Aorta (tissue), 5 donors: Measurements from ENCODE around the gene SLC7A11. TPM values are rescaled to one million over a fixed set of nuclear protein-coding genes. Genes with fewer than 3 reads are reported as not detected.
A peak's percentile ranks its signal among the peaks of the same experiment; 100 is the strongest.

Source experiments
- ATAC-seq: fragments of 200-7000 bp; cut with Tn5 transposase; one replicate; pipeline ENCODE4 v1.9.1; 2022; ENCODE audit warnings: moderate library complexity; ENCODE audit not compliant: low FRiP score
- DNase-seq, 2 donors: peaks; one replicate each; pipeline ENCODE4 v3.0.0-alpha.2; 2020
- H3K27ac ChIP-seq, 2 donors: one replicate each; pipeline ENCODE4 v1.5.1; 2013; ENCODE audit warnings: low read length in 2 of 2, mild to moderate bottlenecking in 2 of 2, moderate library complexity in 2 of 2, control low read depth in 1 of 2, inconsistent platforms in 1 of 2, low read depth in 1 of 2
- H3K27me3 ChIP-seq, 2 donors: one replicate each; pipeline ENCODE4 v1.6.1; 2013; ENCODE audit warnings: control low read depth in 1 of 2, low read length in 1 of 2, mild to moderate bottlenecking in 1 of 2, moderate library complexity in 1 of 2; ENCODE audit not compliant: insufficient read depth in 2 of 2, control insufficient read depth in 1 of 2
- H3K36me3 ChIP-seq, 2 donors: one replicate each; pipeline ENCODE4 v1.6.1; 2013; ENCODE audit warnings: control low read depth in 1 of 2, low read length in 1 of 2, mild to moderate bottlenecking in 1 of 2; ENCODE audit not compliant: insufficient read depth in 2 of 2, control insufficient read depth in 1 of 2
- H3K4me1 ChIP-seq, 2 donors: one replicate each; pipeline ENCODE4 v1.6.1; 2013; ENCODE audit warnings: low read length in 2 of 2, control low read depth in 1 of 2, mild to moderate bottlenecking in 1 of 2, moderate library complexity in 1 of 2; ENCODE audit not compliant: insufficient read depth in 2 of 2, control insufficient read depth in 1 of 2
- H3K4me3 ChIP-seq, 2 donors: one replicate each; pipeline ENCODE4 v1.5.1; 2013; ENCODE audit warnings: low read length in 2 of 2, control low read depth in 1 of 2, mild to moderate bottlenecking in 1 of 2
- H3K9me3 ChIP-seq: one replicate; pipeline ENCODE4 v1.6.1; 2013; ENCODE audit warnings: mild to moderate bottlenecking, low read length; ENCODE audit not compliant: control insufficient read depth
- WGBS, 2 donors: extraction: QIAGEN DNeasy Blood & Tissue Kit; methylation state at CpG; one replicate each; pipeline ENCODE4 v1.1.7; 2013; 5-methylcytosine and 5-hydroxymethylcytosine counted together
- intact Hi-C, 2 donors: fragments of 100-400 bp; cut with DNase I; formaldehyde crosslinking; loops; one replicate each; pipeline versions ENCODE4 v1.14.2 to v1.15.0; 2022
- long read RNA-seq, 2 donors: library from polyadenylated mRNA; unstranded; transcript quantifications; one replicate each; pipeline ENCODE4 v2.0.0, GENCODE V29; 2020 to 2021
- polyA plus RNA-seq, 2 donors: library from polyadenylated mRNA; stranded (reverse); fragments of 200-250 nt; gene quantifications; one replicate each; pipeline ENCODE4 v1.2.3, GENCODE V29; 2013
- total RNA-seq, 2 donors: library from RNA; stranded (reverse); fragmentation: NEBNext Ultra II Directional; extraction: Animal tissue kit (Norgen Biotek cat#: 25700); gene quantifications; one replicate each; pipeline ENCODE4 v1.2.1, GENCODE V29; 2021
- donor health status: healthy with polysubstance abuse.
- donor health status: Bipolar disorder and iron deficiency.
- donor health status: DM: no; HTN: no; CAD: no.
- donor health status: DM: no; HTN: no; CAD: no.
- donor health status: DM: yes; HTN: yes; CAD: no.

The SLC7A11 gene
- total RNA-seq: 1 to 10 TPM in 1 of 2 donors, under 1 TPM in 1; 0.81 to 1.5 TPM
- under 1 TPM; 0.13 to 0.20 TPM for polyA plus RNA-seq
- long read RNA-seq, donor 1: 0 reads
- long read RNA-seq, donor 2: 0 reads

- Histone ChIP-seq H3K27me3 (no peaks in the 10 kb centered on the region), H3K4me3 (peak within 1 kb of the TSS; percentile 51 to 59), H3K36me3 (no peaks in the 10 kb centered on the region), H3K4me1 (no peaks in the 10 kb centered on the region), H3K27ac (no peak within 1 kb of the TSS), H3K9me3 (no peaks in the 10 kb centered on the region)
- intact Hi-C loops: no loop called here
- DNase-seq (peak in 1 of 2 donors; percentile 53), ATAC-seq (peak; percentile 87)
- WGBS, 2 donors: 10 to 15% methylated on average over 12 of the region's 12 CpGs
Observed at GRCh38 chr4:138242076-138242833, at the start of gene SLC7A11. Gene SLC7A11, minus strand, starts transcription at chr4:138242349. Its CDS starts 280 bp downstream, at chr4:138242069.

GRCh38 chr4:138291431-138291830, 49.3 kb upstream of the SLC7A11 start:
- no peaks in the 10 kb centered on the region for H3K9me3 ChIP-seq
- no peaks in the 10 kb centered on the region for H3K27me3 ChIP-seq
- no peak overlapping the region for H3K4me3 ChIP-seq
- H3K4me1 ChIP-seq: no peaks in the 10 kb centered on the region
- DNase-seq (no peak), ATAC-seq (no peak)
- 87 to 89% methylated on average over 3 of the region's 3 CpGs for WGBS, 2 donors
- H3K36me3 ChIP-seq: no peaks in the 10 kb centered on the region
- intact Hi-C loops: no loop called here
- H3K27ac ChIP-seq: no peak overlapping the region

- Histone ChIP-seq H3K27ac (no peak overlapping the region), H3K4me1 (no peaks in the 10 kb centered on the region), H3K36me3 (no peaks in the 10 kb centered on the region), H3K9me3 (no peaks in the 10 kb centered on the region), H3K4me3 (no peak overlapping the region), H3K27me3 (no peaks in the 10 kb centered on the region)
- 100% methylated on average over 2 of the region's 2 CpGs for WGBS, 2 donors
- DNase-seq (no peak), ATAC-seq (no peak)
- intact Hi-C loops: no loop called here
Observed at GRCh38 chr4:138290805-138291204, 48.7 kb upstream of the SLC7A11 start.

GRCh38 chr4:138279286-138279685, 37.1 kb upstream of the SLC7A11 start:
- no peak for DNase-seq
- no peak overlapping the region for H3K27ac ChIP-seq
- H3K27me3 ChIP-seq: no peaks in the 10 kb centered on the region
- no peaks in the 10 kb centered on the region for H3K4me1 ChIP-seq
- ATAC-seq: no peak
- 95 to 96% methylated on average over 3 of the region's 3 CpGs for WGBS, 2 donors
- intact Hi-C loops: no loop called here
- no peaks in the 10 kb centered on the region for H3K36me3 ChIP-seq
- H3K9me3 ChIP-seq: no peaks in the 10 kb centered on the region
- no peak overlapping the region for H3K4me3 ChIP-seq

- DNase-seq: no peak
- no peak for ATAC-seq
- 89 to 97% methylated on average over 2 of the region's 2 CpGs for WGBS, 2 donors
- Histone ChIP-seq H3K27ac (no peak overlapping the region), H3K4me1 (no peaks in the 10 kb centered on the region), H3K9me3 (no peaks in the 10 kb centered on the region), H3K4me3 (no peak overlapping the region), H3K27me3 (no peaks in the 10 kb centered on the region), H3K36me3 (no peaks in the 10 kb centered on the region)
- intact Hi-C loops: no loop called here
Observed at GRCh38 chr4:138277133-138277532, 35.0 kb upstream of the SLC7A11 start.

GRCh38 chr4:138275963-138276621, 33.9 kb upstream of the SLC7A11 start:
- intact Hi-C loops: no loop called here
- no peaks in the 10 kb centered on the region for H3K36me3 ChIP-seq
- no peak for ATAC-seq
- WGBS, 2 donors: 30 to 35% methylated on average over 3 of the region's 3 CpGs
- no peak for DNase-seq
- no peak overlapping the region for H3K4me3 ChIP-seq
- H3K27me3 ChIP-seq: no peaks in the 10 kb centered on the region
- no peak overlapping the region for H3K27ac ChIP-seq
- H3K9me3 ChIP-seq: no peaks in the 10 kb centered on the region
- H3K4me1 ChIP-seq: no peaks in the 10 kb centered on the region

DNA sequence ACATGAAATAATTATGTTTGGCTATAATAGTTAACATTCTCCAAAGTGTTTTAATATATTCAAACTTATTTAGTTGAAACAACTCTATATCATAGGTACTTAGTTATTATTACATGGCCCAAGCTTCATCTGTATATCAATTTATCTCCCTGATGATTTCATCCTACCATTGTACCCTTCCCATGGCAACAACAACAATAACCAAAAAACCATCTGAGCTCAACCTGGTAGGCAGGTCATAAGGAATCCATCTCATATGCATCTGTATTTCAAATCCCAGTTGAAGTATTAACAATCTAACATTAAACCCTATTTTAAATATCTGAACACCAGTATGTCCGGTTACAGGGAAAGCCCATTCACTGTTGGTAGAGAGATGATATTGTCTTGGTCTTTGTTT, 33.1 kb upstream of the SLC7A11 start:
- no peak overlapping the region for H3K4me3 ChIP-seq
- DNase-seq (no peak), ATAC-seq (no peak)
- intact Hi-C loops: no loop called here
- no peaks in the 10 kb centered on the region for H3K36me3 ChIP-seq
- no peaks in the 10 kb centered on the region for H3K9me3 ChIP-seq
- no peaks in the 10 kb centered on the region for H3K27me3 ChIP-seq
- H3K27ac ChIP-seq: no peak overlapping the region
- H3K4me1 ChIP-seq: no peaks in the 10 kb centered on the region
- 96 to 100% methylated on average over 1 of the region's 1 CpG for WGBS, 2 donors

GRCh38 chr4:138269175-138269574, 27.0 kb upstream of the SLC7A11 start:
- intact Hi-C loops: no loop called here
- no peak overlapping the region for H3K27ac ChIP-seq
- H3K27me3 ChIP-seq: no peaks in the 10 kb centered on the region
- ATAC-seq (no peak), DNase-seq (no peak)
- no peaks in the 10 kb centered on the region for H3K36me3 ChIP-seq
- H3K4me1 ChIP-seq: no peaks in the 10 kb centered on the region
- H3K9me3 ChIP-seq: no peaks in the 10 kb centered on the region
- H3K4me3 ChIP-seq: no peak overlapping the region

- DNase-seq: no peak
- Histone ChIP-seq H3K27me3 (no peaks in the 10 kb centered on the region), H3K9me3 (no peaks in the 10 kb centered on the region), H3K36me3 (no peaks in the 10 kb centered on the region), H3K27ac (no peak overlapping the region), H3K4me3 (no peak overlapping the region), H3K4me1 (no peaks in the 10 kb centered on the region)
- intact Hi-C loops: no loop called here
- ATAC-seq: no peak
Observed at GRCh38 chr4:138267835-138268234, 25.7 kb upstream of the SLC7A11 start.
